ENCODE measurements around the gene THEM4. TPM values are rescaled to one million over a fixed set of nuclear protein-coding genes. Genes with fewer than 3 reads are reported as not detected.
"Not testable (repeated sequence)": the region's sequence is repeated elsewhere in the genome, so short reads cannot be mapped to it uniquely, and the experiment has no call there.

THEM4 gene
- total RNA-seq, 1 donor from 2014 or later, result 17.3 TPM

DNA sequence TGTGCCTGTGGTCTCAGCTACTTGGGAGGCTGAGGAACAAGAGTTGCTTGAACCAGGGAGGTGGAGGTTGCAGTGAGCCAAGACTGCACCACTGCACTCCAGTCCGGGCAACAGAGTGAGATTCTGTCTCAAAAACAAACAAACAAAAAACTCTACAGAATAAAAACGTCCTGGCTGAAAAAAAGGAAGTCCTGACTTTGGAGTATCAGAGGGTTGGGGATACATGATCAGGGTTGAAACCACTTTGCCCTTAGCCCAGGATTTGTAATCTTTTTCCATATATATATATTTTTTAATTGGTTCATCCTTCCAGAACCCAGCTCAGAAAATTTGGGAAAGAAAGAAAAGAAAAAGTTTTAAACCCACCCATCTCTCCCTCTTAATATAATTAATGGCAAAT is 6.5 kb downstream of the THEM4 start:
- Mint-ChIP-seq H3K27me3 (no peaks in the 10 kb centered on the region), H3K36me3 (ENCODE audit: insufficient read depth) (peaks cover 52% of the 10 kb centered on the region), H3K9me3 (ENCODE audit: low read depth) (peaks cover 29% of the 10 kb centered on the region), H3K4me3 (ENCODE audit: low read depth) (no peak overlapping the region), H3K4me1 (ENCODE audit: low read depth) (peaks cover 3% of the 10 kb centered on the region), H3K27ac (no peak overlapping the region)
- TF ChIP-seq, protein P1, sequence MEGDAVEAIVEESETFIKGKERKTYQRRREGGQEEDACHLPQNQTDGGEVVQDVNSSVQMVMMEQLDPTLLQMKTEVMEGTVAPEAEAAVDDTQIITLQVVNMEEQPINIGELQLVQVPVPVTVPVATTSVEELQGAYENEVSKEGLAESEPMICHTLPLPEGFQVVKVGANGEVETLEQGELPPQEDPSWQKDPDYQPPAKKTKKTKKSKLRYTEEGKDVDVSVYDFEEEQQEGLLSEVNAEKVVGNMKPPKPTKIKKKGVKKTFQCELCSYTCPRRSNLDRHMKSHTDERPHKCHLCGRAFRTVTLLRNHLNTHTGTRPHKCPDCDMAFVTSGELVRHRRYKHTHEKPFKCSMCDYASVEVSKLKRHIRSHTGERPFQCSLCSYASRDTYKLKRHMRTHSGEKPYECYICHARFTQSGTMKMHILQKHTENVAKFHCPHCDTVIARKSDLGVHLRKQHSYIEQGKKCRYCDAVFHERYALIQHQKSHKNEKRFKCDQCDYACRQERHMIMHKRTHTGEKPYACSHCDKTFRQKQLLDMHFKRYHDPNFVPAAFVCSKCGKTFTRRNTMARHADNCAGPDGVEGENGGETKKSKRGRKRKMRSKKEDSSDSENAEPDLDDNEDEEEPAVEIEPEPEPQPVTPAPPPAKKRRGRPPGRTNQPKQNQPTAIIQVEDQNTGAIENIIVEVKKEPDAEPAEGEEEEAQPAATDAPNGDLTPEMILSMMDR (IDR thresholded peaks at IDR 0.05; ENCODE audit: unreplicated experiment), result no peak
- no peak for DNase-seq (ENCODE audit: low spot score, unreplicated experiment)

DNA sequence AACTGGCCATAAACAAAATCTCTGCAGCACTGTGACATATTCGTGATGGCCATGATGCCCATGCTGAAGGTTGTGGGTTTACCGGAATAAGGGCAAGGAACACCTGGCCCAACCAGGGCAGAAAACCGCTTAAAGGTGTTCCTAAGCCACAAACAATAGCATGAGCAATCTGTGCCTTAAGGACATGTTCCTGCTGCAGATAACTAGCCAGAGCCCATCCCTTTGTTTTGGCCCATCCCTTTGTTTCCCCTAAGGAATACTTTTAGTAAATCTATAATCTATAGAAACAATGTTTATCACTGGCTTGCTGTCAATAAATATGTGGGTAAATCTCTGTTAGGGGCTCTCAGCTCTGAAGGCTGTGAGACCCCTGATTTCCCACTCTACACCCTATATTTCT is 8.5 kb downstream of the THEM4 start:
- H3K4me3 Mint-ChIP-seq (ENCODE audit: low read depth); H3K27me3 Mint-ChIP-seq: not testable (repeated sequence)
- peaks cover 23% of the 10 kb centered on the region for H3K9me3 Mint-ChIP-seq (ENCODE audit: low read depth)

DNA sequence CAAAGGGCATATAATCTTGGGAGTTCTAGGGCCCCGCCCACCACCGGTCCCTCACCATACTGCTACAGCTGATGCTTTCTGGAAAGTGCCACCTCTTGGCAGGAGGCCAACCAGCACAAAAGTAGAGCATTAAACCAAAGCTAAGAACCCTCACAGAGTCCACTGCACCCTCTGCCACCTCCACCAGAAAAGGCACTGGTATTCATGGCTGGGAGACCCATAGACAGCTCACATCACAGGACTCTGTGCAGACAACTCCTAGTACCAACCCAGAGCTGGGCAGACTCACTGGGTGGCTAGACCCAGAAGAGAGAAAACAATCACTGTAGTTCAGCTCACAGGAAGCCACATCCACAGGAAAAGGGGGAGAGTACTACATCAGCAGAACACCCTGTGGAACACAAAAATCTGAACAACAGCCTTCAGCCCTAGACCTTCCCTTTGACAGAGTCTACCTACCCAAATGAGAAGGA is 10.8 kb downstream of the THEM4 start:
- TF ChIP-seq, protein P1 (IDR thresholded peaks at IDR 0.05; ENCODE audit: unreplicated experiment), result no peak
- H3K27ac Mint-ChIP-seq, result no peak overlapping the region
- no peak overlapping the region for H3K4me3 Mint-ChIP-seq (ENCODE audit: low read depth)
- peaks cover 23% of the 10 kb centered on the region for H3K9me3 Mint-ChIP-seq (ENCODE audit: low read depth)
- H3K4me1 Mint-ChIP-seq (ENCODE audit: low read depth), result no peaks in the 10 kb centered on the region
- no peaks in the 10 kb centered on the region for H3K27me3 Mint-ChIP-seq
- DNase-seq (ENCODE audit: low spot score, unreplicated experiment), result no peak
- H3K36me3 Mint-ChIP-seq (ENCODE audit: insufficient read depth), result peaks cover 34% of the 10 kb centered on the region

More for the DNA sequence above, 8.5 kb downstream of the THEM4 start:
- not testable (repeated sequence) for H3K4me1 Mint-ChIP-seq (ENCODE audit: low read depth); DNase-seq (ENCODE audit: low spot score, unreplicated experiment); H3K27ac Mint-ChIP-seq
- H3K36me3 Mint-ChIP-seq (ENCODE audit: insufficient read depth), result peaks cover 40% of the 10 kb centered on the region

DNA sequence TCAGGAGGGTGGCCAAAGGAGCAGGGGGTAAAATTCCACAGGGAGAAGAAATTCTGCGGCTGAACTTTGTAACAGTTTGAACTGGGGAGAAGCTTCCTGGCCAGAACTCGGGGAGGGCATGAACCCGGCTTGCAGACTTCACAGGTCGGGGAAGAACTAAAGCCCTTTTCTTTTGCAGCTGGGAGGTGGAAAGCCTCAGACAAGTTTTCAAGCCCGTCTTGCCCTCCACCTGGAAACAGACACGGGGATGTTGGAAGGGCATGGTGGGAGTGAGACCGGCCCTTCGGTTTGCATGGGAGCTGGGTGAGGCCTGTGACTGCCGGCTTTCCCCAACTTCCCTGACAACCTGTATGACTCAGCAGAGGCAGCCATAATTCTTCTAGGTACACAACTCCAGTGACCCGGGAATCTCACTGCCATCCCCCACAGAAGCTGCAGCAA is 11.3 kb downstream of the THEM4 start:
- TF ChIP-seq, protein P1 (IDR thresholded peaks at IDR 0.05; ENCODE audit: unreplicated experiment), result no peak
- Mint-ChIP-seq H3K27me3 (no peaks in the 10 kb centered on the region), H3K36me3 (ENCODE audit: insufficient read depth) (peaks cover 36% of the 10 kb centered on the region), H3K4me1 (ENCODE audit: low read depth) (no peaks in the 10 kb centered on the region), H3K27ac (no peak overlapping the region), H3K9me3 (ENCODE audit: low read depth) (peaks cover 21% of the 10 kb centered on the region), H3K4me3 (ENCODE audit: low read depth) (no peak overlapping the region)
- DNase-seq (ENCODE audit: low spot score, unreplicated experiment), result no peak

DNA sequence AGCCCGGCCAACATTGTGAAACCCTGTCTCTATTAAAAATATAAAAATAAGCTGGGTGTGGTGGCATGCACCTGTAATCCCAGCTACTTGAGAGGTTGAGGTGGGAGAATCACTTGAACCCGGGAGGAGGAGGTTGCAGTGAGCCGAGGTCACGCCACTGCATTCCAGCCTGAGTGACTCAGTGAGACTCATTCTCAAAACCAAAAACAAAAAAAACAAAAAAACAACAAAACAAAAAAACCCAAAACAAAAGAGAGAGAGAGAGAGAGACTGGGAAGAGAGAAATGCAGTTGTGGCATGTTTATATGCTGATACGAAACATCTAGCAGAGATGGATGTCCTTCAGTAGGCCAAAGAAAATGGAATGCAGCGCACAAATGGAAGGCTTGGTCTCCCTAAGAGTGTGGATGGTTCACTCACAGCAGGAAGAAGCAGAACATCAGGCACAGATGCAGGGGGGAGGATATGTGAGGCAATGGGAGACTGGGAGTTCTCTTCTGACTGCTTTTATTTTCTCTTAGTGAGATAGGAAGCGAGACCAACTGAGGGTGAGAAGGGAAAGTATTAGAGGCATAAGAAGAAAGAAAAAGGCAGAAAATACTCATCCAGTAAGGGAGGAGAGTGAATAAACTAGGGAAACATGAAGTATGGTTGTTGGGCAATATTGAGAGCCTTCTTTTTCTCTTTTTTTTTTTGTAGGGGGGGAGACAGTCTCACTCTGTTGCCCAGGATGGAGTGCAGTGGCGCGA is 16.0 kb downstream of the THEM4 start:
- Mint-ChIP-seq H3K4me3 (ENCODE audit: low read depth) (no peak overlapping the region), H3K9me3 (ENCODE audit: low read depth) (no peaks in the 10 kb centered on the region), H3K27ac (no peak overlapping the region), H3K27me3 (no peaks in the 10 kb centered on the region), H3K36me3 (ENCODE audit: insufficient read depth) (peaks cover 17% of the 10 kb centered on the region), H3K4me1 (ENCODE audit: low read depth) (no peaks in the 10 kb centered on the region)
- no peak for DNase-seq (ENCODE audit: low spot score, unreplicated experiment)
- TF ChIP-seq, protein P1 (IDR thresholded peaks at IDR 0.05; ENCODE audit: unreplicated experiment), result no peak

DNA sequence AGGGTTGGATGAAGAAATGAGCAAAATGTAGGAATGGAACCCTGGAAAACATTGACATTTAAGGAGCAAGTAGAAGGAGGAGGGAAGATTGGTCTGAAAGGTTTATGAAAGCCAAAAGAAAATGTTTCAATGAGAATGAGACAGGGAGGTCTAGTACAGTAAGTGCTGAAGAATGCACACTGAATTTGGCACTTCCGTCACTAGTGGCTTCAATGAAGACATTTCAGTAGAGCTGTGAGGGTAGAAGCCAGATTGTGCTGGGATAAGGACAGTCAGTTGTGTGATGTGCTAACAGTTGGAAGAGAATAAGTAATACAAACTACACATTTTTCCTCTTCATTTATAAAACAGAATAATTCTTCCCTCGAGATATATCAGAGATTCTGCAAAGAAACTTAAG is 17.1 kb downstream of the THEM4 start:
- DNase-seq (ENCODE audit: low spot score, unreplicated experiment), result no peak
- TF ChIP-seq, protein P1 (IDR thresholded peaks at IDR 0.05; ENCODE audit: unreplicated experiment), result no peak
- no peaks in the 10 kb centered on the region for H3K9me3 Mint-ChIP-seq (ENCODE audit: low read depth)
- H3K4me1 Mint-ChIP-seq (ENCODE audit: low read depth), result no peaks in the 10 kb centered on the region
- no peaks in the 10 kb centered on the region for H3K27me3 Mint-ChIP-seq
- no peak overlapping the region for H3K4me3 Mint-ChIP-seq (ENCODE audit: low read depth)
- peaks cover 22% of the 10 kb centered on the region for H3K36me3 Mint-ChIP-seq (ENCODE audit: insufficient read depth)
- no peak overlapping the region for H3K27ac Mint-ChIP-seq
